ENCODE results near the gene RUNX1.

Gene RUNX1

DNA sequence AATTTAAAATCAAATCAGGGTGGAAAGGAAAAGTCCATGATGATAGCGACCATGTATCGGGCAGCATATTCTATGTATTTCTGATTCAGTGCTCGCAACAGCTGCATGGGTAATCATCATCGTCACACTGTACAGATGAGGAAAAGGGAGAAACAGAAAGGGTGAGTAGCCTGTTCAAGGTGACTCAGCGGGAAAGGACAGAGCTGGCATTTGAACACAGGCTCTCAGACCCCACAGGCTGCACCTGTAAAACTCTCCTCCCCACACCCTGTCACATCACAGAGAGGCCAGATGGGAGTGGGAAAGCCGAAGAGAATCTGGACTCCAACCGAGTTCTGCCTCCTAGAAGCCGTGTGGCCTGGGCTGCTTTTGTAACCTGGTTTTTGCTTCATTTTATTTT lies 14.0 kb downstream of the RUNX1 start:
- DNase-seq: no peak

DNA sequence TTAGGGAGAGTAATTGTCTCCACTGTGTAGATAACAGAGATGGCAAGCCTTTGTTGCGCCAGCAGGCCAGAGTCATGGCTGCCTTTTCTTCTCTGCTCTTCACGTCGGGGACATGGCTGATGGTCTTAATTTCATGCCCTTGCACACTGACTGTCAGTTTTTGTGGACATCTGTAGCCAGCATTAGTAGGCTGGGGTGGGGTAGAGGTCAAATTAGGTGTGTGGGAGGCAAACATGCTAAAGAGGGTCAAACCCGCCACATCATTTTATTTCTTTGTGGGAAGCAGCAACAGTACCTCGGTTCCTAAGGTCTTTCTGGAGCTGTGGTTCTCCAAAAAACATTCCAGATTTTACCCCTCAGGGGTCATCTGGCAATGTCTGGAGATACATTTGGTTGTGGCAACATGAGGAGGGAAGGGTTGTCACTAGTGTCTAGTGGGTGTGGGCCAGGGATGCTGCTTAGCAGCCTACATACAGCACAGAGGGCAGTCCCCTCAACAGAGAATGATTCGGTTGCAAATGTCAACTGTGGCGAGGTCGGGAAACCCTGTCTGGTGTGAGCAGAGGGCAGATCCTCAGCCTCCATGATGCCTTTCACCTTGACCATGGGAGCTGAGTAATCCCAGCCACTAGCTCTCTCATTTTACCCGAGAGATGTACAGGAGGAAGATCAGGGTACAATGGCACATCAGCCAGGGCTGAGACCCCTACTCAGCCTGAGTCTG lies 14.7 kb downstream of the RUNX1 start:
- no peak for DNase-seq

- no peak for DNase-seq
Observed at GRCh38 chr21:35032474-35033263, 16.4 kb downstream of the RUNX1 start.

DNA sequence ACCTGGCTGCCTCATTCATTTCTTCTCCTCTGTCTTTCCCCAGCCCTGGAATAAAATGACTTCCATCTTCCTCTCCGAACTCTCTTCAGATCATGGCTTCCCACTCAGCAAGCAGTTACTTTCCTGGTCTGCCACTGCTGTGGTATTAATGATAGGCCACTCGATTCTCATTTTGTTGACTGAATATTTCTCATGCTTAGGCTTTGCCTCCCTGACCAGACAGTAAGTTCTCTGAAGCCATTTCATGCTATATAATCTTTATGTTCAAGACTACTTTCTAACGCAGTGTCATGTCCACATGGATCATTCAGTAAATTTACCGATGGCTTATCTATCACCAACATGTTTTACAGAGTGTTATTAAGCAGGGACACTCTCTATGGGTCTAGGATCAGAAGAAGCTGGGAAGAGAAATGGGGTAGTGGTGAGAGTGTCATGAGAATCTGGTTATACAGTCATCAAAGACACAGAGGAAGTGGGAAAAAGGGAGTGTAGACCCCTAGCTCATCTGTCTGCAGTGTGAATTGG lies 20.6 kb downstream of the RUNX1 start:
- DNase-seq: no peak

- no peak for DNase-seq
Observed at GRCh38 chr21:35027563-35028450, 21.3 kb downstream of the RUNX1 start.

GRCh38 chr21:35026617-35027562 lies 22.2 kb downstream of the RUNX1 start:
- DNase-seq: no peak

DNA sequence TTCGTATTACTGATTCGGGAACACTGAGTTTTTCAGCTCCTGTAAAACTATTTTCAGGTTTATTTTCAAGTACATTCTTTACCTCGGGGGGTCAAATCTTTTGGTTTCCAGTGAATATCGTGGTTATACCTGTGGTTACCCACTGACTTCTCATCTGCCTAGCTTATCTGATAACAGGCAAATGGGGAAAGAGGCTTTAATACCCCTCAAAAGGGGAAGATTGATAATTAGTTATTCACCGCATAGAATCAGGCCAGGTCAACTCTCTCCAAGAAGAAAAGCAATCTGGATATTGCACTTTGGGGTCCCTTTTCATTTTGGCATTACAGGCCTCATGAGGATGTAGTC lies 23.0 kb downstream of the RUNX1 start:
- DNase-seq: no peak

- no peak for DNase-seq
Observed at GRCh38 chr21:35025206-35026152, 23.6 kb downstream of the RUNX1 start.

GRCh38 chr21:35024513-35024912 lies 24.6 kb downstream of the RUNX1 start:
- DNase-seq: no peak

DNA sequence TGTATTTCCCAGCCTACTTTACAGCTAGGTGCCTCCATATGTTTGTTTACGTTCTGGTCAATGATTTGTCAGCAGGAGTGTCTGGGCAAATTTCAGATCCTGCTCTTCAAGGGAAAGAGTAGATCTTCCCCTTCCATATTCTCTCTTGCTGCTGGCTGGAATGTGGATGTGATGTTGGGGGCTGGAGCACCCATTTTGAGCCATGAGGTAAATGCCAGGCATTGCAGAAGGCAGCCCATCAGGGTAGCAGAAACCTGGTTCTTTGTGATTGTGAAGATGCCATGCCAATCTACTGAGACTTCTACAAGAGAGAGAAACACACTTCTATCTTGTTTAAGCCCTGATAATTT lies 25.1 kb downstream of the RUNX1 start:
- DNase-seq: no peak

- DNase-seq: no peak
Observed at GRCh38 chr21:35023396-35024070, 25.6 kb downstream of the RUNX1 start.

DNA sequence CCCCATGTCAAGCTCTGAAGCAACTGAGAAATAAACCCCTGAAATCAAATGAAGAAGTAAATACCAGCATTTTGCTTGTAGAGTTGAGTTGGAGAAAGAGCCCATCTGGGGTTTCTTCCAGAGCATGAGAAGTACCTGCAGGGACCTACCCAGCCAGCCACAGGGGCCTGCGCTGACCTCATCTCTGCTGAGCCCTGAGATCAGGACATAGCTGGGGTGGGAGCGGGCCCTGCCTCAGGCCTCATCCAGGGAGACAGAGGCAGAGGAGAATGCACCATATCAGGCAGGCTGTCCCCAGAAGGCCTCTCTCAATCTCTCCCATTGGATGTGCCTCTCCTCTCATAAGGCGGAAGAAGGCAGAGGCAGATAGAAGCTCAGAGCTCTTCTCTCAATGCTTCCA lies 27.6 kb downstream of the RUNX1 start:
- no peak for DNase-seq

DNA sequence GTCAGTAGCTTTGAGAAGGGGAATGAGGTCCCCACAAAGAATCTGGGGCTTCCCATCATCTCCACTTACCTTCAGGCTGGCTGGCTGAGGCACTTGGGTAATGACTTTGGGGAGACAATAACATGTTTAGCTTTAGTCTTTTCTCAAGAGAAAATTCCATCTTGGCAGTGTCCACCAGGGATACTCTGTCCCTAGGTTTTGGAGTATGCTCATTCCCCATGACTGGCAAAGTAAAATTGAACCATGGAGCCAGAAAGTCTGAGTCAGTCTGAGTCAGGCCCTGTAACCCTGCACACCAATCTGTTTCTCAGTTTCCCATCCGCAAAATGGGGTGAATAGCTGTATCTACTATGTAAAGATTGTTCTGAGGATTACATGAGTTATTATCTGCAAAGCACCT lies 28.2 kb downstream of the RUNX1 start:
- DNase-seq: no peak

GRCh38 chr21:35020436-35020835 lies 28.7 kb downstream of the RUNX1 start:
- DNase-seq: no peak

GRCh38 chr21:35019631-35020032 lies 29.5 kb downstream of the RUNX1 start:
- no peak for DNase-seq

GRCh38 chr21:35017256-35017655 lies 31.8 kb downstream of the RUNX1 start:
- no peak for DNase-seq

- DNase-seq: no peak
Observed at GRCh38 chr21:35016517-35017188, 32.4 kb downstream of the RUNX1 start.

DNA sequence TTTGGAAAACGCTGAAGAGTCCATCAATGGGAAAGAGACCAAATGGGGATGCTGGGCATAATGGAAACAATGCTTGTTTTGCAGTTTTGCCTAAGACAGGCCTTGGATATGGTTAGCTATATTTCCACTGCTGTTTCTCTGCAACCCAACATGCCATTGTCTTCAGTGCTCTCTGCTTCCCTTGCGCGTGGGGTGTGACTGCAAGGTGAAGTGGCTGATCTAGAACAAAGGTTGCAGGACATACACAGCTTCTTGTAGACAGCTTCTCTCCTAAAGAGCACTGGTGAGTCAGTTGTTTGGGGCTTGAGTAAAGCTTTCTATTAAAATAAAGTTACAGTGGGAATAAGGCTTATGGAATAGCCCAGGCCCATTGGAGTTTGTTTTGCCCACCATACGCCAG lies 33.0 kb downstream of the RUNX1 start:
- DNase-seq: no peak

DNA sequence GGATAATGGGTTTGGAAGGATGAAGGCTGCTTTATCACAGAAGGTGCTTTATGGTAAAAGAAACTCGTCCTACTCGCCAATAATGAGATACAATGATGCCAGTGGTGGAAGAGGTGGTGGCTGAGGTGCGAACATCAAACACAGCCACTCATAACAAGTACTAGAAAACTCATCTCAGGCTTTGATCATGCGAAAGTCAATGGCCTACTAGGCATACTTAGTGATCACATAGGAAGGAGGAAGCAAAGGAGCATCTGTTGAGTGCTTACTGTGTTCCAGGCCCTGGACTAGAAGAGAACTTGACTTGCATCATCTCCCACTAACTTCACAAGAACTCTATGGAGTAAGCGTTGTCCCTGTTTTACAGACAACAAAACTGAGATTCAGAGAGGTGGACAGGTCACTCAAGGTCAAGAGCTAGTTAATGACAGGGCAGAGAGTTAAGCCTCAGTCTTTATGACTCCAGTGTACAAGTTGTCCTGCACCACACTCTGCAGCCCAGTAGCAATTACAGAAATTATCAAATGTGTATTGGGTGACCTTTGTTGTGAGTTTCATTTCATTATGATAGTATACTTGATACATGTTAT lies 33.6 kb downstream of the RUNX1 start:
- no peak for DNase-seq
